Endothelial cell of umbilical vein (primary cell): Measurements from ENCODE around the gene IL32. TPM values are rescaled to one million over a fixed set of nuclear protein-coding genes. Genes with fewer than 3 reads are reported as not detected.

ENCODE experiments used
- BruUV-seq: library from RNA; stranded (reverse); fragments of 400-500 nt; replicated peaks from 2 replicates; lab custom pipeline; 2021; lab: Mats Ljungman, UMichigan
- CTCF ChIA-PET: fragments of 300-600, 350-600 bp; sonication (Branson Sonifier 250); formaldehyde crosslinking; loops from one replicate; lab custom pipeline; 2021; ENCODE audit warnings: antibody characterized with exemption, inconsistent platforms; lab: Charles Lee
- POLR2A ChIA-PET: fragments of 300-600, 350-600 bp; sonication (Branson Sonifier 250); formaldehyde crosslinking; loops from one replicate; lab custom pipeline; 2021; ENCODE audit warnings: antibody characterized with exemption, inconsistent platforms; lab: Charles Lee
- DNase-seq: peaks from one replicate; pipeline ENCODE4 v3.0.0-alpha.2; 2011; ENCODE audit warnings: low read depth, low spot score
- FAIRE-seq: peaks from 2 replicates; lab custom pipeline; 2011; peaks lifted over from hg19 to GRCh38; lab: Jason Lieb, UNC
- H2AFZ ChIP-seq: 2 replicates; pipeline ENCODE4 v1.6.0; 2012; ENCODE audit warnings: low read depth, low read length, control low read depth, inconsistent platforms
- H3K27ac ChIP-seq: 2 replicates; pipeline ENCODE4 v1.5.1; 2011; ENCODE audit warnings: low read depth, mild to moderate bottlenecking, control low read depth, low read length, moderate library complexity; ENCODE audit not compliant: insufficient read depth
- H3K27me3 ChIP-seq, 2 experiments: 2 replicates each; pipeline versions ENCODE4 v1.6.0 to v1.6.1; 2011; ENCODE audit warnings: low read length in 2 of 2, mixed read lengths in 1 of 2; ENCODE audit not compliant: control insufficient read depth in 2 of 2, insufficient read depth in 2 of 2
- H3K36me3 ChIP-seq, 2 experiments: 2 replicates in 1 of 2; 3 replicates in 1 of 2; pipeline ENCODE4 v1.5.1; 2011; ENCODE audit warnings: low read length in 2 of 2, mild to moderate bottlenecking in 1 of 2, moderate library complexity in 1 of 2; ENCODE audit not compliant: control insufficient read depth in 2 of 2, insufficient read depth in 2 of 2; ENCODE audit errors: extremely low read depth in 1 of 2
- H3K4me1 ChIP-seq: 3 replicates; pipeline ENCODE4 v1.5.1; 2011; ENCODE audit warnings: mild to moderate bottlenecking, low read length; ENCODE audit not compliant: control insufficient read depth, insufficient read depth; ENCODE audit errors: extremely low read depth
- H3K4me2 ChIP-seq: 2 replicates; pipeline ENCODE4 v1.6.1; 2011; ENCODE audit warnings: low read length, control low read depth, mixed read lengths; ENCODE audit not compliant: insufficient read depth
- H3K4me3 ChIP-seq, 3 experiments: fragments of 200-600 bp in 1 of 3; sonication (generic), shearing (Covaris generic) in 1 of 3; replicated peaks in 1 of 3; 2 replicates each; pipeline ENCODE4 v1.5.1; 2011 to 2016; ENCODE audit warnings: control low read depth in 3 of 3, low read length in 3 of 3, mild to moderate bottlenecking in 2 of 3, inconsistent platforms in 1 of 3, low read depth in 1 of 3, moderate library complexity in 1 of 3; ENCODE audit not compliant: insufficient read depth in 1 of 3
- H3K79me2 ChIP-seq: 2 replicates; pipeline ENCODE4 v1.6.0; 2012; ENCODE audit warnings: low read length, inconsistent platforms; ENCODE audit not compliant: control insufficient read depth, insufficient read depth
- H3K9ac ChIP-seq: replicated peaks from 2 replicates; pipeline ENCODE3; 2011; ENCODE audit warnings: low read length, control low read depth; ENCODE audit not compliant: insufficient read depth; ENCODE audit errors: extremely low read depth
- H3K9me1 ChIP-seq: replicated peaks from 3 replicates; pipeline ENCODE4 v1.6.0; 2011; ENCODE audit warnings: mild to moderate bottlenecking, low read length; ENCODE audit not compliant: control insufficient read depth, insufficient read depth; ENCODE audit errors: extremely low read depth
- H3K9me3 ChIP-seq: replicated peaks from 2 replicates; pipeline ENCODE4 v1.5.1; 2012; ENCODE audit warnings: low read length, inconsistent platforms; ENCODE audit not compliant: control insufficient read depth, insufficient read depth
- H4K20me1 ChIP-seq: replicated peaks from 2 replicates; pipeline ENCODE3; 2011; ENCODE audit warnings: mild to moderate bottlenecking, low read length; ENCODE audit not compliant: control insufficient read depth, insufficient read depth; ENCODE audit errors: extremely low read depth
- CTCF ChIP-seq, 2 donors: IDR thresholded peaks; 1 replicate in 1 of 2; 2 replicates in 1 of 2; pipeline ENCODE4 v1.5.1; 2011; ENCODE audit warnings: low read length in 2 of 2, mild to moderate bottlenecking in 2 of 2, moderate library complexity in 2 of 2, control low read depth in 1 of 2, inconsistent platforms in 1 of 2, low read depth in 1 of 2; ENCODE audit not compliant: insufficient read depth in 1 of 2; ENCODE audit errors: extremely low read depth in 1 of 2
- EZH2 ChIP-seq: IDR thresholded peaks from 2 replicates; pipeline ENCODE4 v1.6.1; 2012; ENCODE audit warnings: borderline replicate concordance, low read depth, mild to moderate bottlenecking, moderate library complexity, low read length, inconsistent platforms; ENCODE audit not compliant: severe bottlenecking
- FOS ChIP-seq: IDR thresholded peaks from 2 replicates; pipeline ENCODE4 v1.6.1; 2011; ENCODE audit warnings: mild to moderate bottlenecking, low read length, moderate library complexity, borderline replicate concordance; ENCODE audit not compliant: insufficient read depth
- GATA2 ChIP-seq: IDR thresholded peaks from 2 replicates; pipeline ENCODE4 v1.7.0; 2011; ENCODE audit warnings: low read depth, mild to moderate bottlenecking, moderate library complexity, mixed read lengths, low read length; ENCODE audit not compliant: insufficient read length, insufficient read depth
- JUN ChIP-seq: IDR thresholded peaks from 2 replicates; pipeline ENCODE4 v1.6.1; 2011; ENCODE audit warnings: borderline replicate concordance, low read depth; ENCODE audit not compliant: insufficient read length, insufficient read depth
- MAX ChIP-seq: IDR thresholded peaks from 2 replicates; pipeline ENCODE4 v1.6.1; 2011; ENCODE audit not compliant: insufficient read depth, insufficient read length
- MYC ChIP-seq: IDR thresholded peaks from one replicate; pipeline ENCODE4 v1.6.1; 2011; ENCODE audit warnings: mild to moderate bottlenecking, low read depth, low read length
- POLR2AphosphoS5 ChIP-seq: IDR thresholded peaks from 2 replicates; pipeline ENCODE4 v1.6.1; 2012; ENCODE audit warnings: low read depth, mild to moderate bottlenecking, control low read depth, low read length, moderate library complexity; ENCODE audit not compliant: insufficient read depth
- dilution Hi-C: fragments of 300-500 bp; cut with MboI; formaldehyde crosslinking; loops from one replicate; pipeline ENCODE4 v1.15.0; 2019; ENCODE audit warnings: low sequenced_read_pairs; ENCODE audit not compliant: extremely low pct_ligation_motif_present
- intact Hi-C: fragments of 100-400 bp; cut with micrococcal nuclease; formaldehyde crosslinking; loops from one replicate; pipeline ENCODE4 v1.10.0; 2022
- polyA plus RNA-seq, 4 experiments: library from polyadenylated mRNA; depleted of rRNA in 3 of 4; stranded (reverse) in 3 of 4; unstranded in 1 of 4; fragments of >200 nt; gene quantifications; 2 replicates each; pipeline versions ENCODE4 v1.2.1 to v1.2.3, GENCODE V29; 2011 to 2012; ENCODE audit warnings: missing spikeins in 1 of 4
- total RNA-seq: library from RNA; stranded (reverse); gene quantifications from 2 replicates; pipeline ENCODE4 v1.2.3, GENCODE V29; 2021

The IL32 gene
- total and polyA plus RNA-seq, 2 donors (not counting 3 experiments of a cell fraction or from before 2014, with no cell fraction given): 55.7 to 336 TPM

- POLR2A ChIA-PET: interaction anchor here (0.5 kb wide), 1 partner anchor 42 kb away, joined by 5 read pairs; no protein-coding TSS in a partner anchor
- H3K4me1 ChIP-seq: peaks cover 19% of the 10 kb centered on the region
- peaks cover 4% of the 10 kb centered on the region for H3K79me2 ChIP-seq
- no peak for FAIRE-seq
- H3K9me1 ChIP-seq: no peaks in the 10 kb centered on the region
- H3K4me3 ChIP-seq: peak overlapping the region in 2 of 3 experiments; percentile 40 to 54
- no peak for DNase-seq
- peak overlapping the region; percentile 94 for H3K9ac ChIP-seq
- peak overlapping the region; percentile 85 for H2AFZ ChIP-seq
- H3K36me3 ChIP-seq: peaks cover 0 to 9% of the 10 kb centered on the region in 2 experiments
- intact Hi-C loops: loop anchor here (1.0 kb wide), 1 partner anchor 21 kb away; no protein-coding TSS in a partner anchor
- no peaks in the 10 kb centered on the region for H3K9me3 ChIP-seq
- peak overlapping the region; percentile 66 for H3K4me2 ChIP-seq
- dilution Hi-C loops: no loop called here
- peak overlapping the region; percentile 94 for H3K27ac ChIP-seq
- CTCF ChIA-PET: interaction anchor here (0.7 to 1.3 kb wide), 5 partner anchors 10 to 64 kb away, joined by 3 to 4 read pairs (median 4); no protein-coding TSS in a partner anchor
- H4K20me1 ChIP-seq: no peaks in the 10 kb centered on the region
- TF ChIP-seq EZH2 (no peak), MAX (no peak), MYC (no peak), CTCF (IDR thresholded peaks at IDR 0.05; ENCODE audit: extremely low read depth in 1 of 2, insufficient read depth in 1 of 2, low read depth in 1 of 2, low read length in 2 of 2) (no peak), POLR2AphosphoS5 (no peak), GATA2 (no peak), JUN (no peak), FOS (no peak)
- BruUV-seq: no TSS peak
- no peaks in the 10 kb centered on the region for H3K27me3 ChIP-seq
Observed at GRCh38 chr16:3065742-3066439, 451 bp downstream of the IL32 start.
